Naive thymus-derived CD4-positive, alpha-beta T cell (primary cell): ENCODE measurements around the gene MTG1. TPM values are rescaled to one million over a fixed set of nuclear protein-coding genes. Genes with fewer than 3 reads are reported as not detected.

Experiments used
- ATAC-seq: fragments of 150-1000 bp; cut with Tn5 transposase; 2 replicates; pipeline ENCODE4 v1.10.0; 2021; ENCODE audit warnings: mild to moderate bottlenecking, moderate library complexity
- CTCF ChIA-PET: fragments of 350-600 bp; sonication (Branson Sonifier 250); formaldehyde crosslinking; loops from one replicate; lab custom pipeline; 2021; ENCODE audit warnings: antibody characterized with exemption; lab: Charles Lee
- POLR2A ChIA-PET: fragments of 350-600 bp; sonication (Branson Sonifier 250); formaldehyde crosslinking; loops from one replicate; lab custom pipeline; 2021; ENCODE audit warnings: antibody characterized with exemption, inconsistent platforms; lab: Charles Lee
- DNase-seq, 9 donors: peaks; one replicate each; pipeline versions ENCODE4 v3.0.0 to v3.0.0-alpha.2; 2020 to 2022; ENCODE audit warnings: mixed read lengths in 1 of 9
- H3K27ac ChIP-seq: one replicate; pipeline ENCODE4 v1.7.0; 2013; ENCODE audit warnings: mild to moderate bottlenecking, low read depth, low read length, moderate library complexity
- H3K27me3 ChIP-seq, 2 donors: one replicate each; pipeline ENCODE4 v1.7.0; 2013; ENCODE audit warnings: low read length in 2 of 2, mild to moderate bottlenecking in 2 of 2, moderate library complexity in 2 of 2; ENCODE audit not compliant: control insufficient read depth in 2 of 2, insufficient read depth in 2 of 2
- H3K36me3 ChIP-seq, 3 experiments: 1 replicate in 2 of 3; 2 replicates in 1 of 3; pipeline ENCODE4 v1.7.0; 2013; ENCODE audit warnings: low read length in 3 of 3, mild to moderate bottlenecking in 3 of 3, moderate library complexity in 1 of 3; ENCODE audit not compliant: insufficient read depth in 3 of 3, control insufficient read depth in 2 of 3
- H3K4me1 ChIP-seq, 2 donors: one replicate each; pipeline ENCODE4 v1.7.0; 2013; ENCODE audit warnings: low read length in 2 of 2, mild to moderate bottlenecking in 2 of 2, moderate library complexity in 1 of 2; ENCODE audit not compliant: control insufficient read depth in 2 of 2, insufficient read depth in 2 of 2
- H3K4me3 ChIP-seq: 2 replicates; pipeline ENCODE4 v1.7.0; 2013; ENCODE audit warnings: mild to moderate bottlenecking, low read length
- H3K9me3 ChIP-seq, 3 experiments: 1 replicate in 2 of 3; 2 replicates in 1 of 3; pipeline ENCODE4 v1.7.0; 2013; ENCODE audit warnings: low read length in 3 of 3; ENCODE audit not compliant: control insufficient read depth in 2 of 3
- H3K27ac Mint-ChIP-seq, 9 donors: one replicate each; pipeline ENCODE4 v1.8.0; 2020 to 2022; ENCODE audit warnings: mixed read lengths in 9 of 9, mild to moderate bottlenecking in 8 of 9, moderate library complexity in 5 of 9, inconsistent platforms in 2 of 9
- H3K27me3 Mint-ChIP-seq, 5 donors: one replicate each; pipeline ENCODE4 v1.8.0; 2021 to 2022; ENCODE audit warnings: mixed read lengths in 5 of 5, mild to moderate bottlenecking in 1 of 5
- H3K36me3 Mint-ChIP-seq, 5 donors: one replicate each; pipeline ENCODE4 v1.8.0; 2020 to 2022; ENCODE audit warnings: mixed read lengths in 5 of 5, mild to moderate bottlenecking in 3 of 5, inconsistent platforms in 1 of 5
- H3K4me1 Mint-ChIP-seq, 7 donors: one replicate each; pipeline ENCODE4 v1.8.0; 2020 to 2022; ENCODE audit warnings: mixed read lengths in 7 of 7, mild to moderate bottlenecking in 3 of 7, inconsistent platforms in 1 of 7
- H3K4me3 Mint-ChIP-seq, 10 donors: one replicate each; pipeline ENCODE4 v1.8.0; 2020 to 2022; ENCODE audit warnings: mild to moderate bottlenecking in 10 of 10, mixed read lengths in 10 of 10, moderate library complexity in 6 of 10, inconsistent platforms in 2 of 10
- H3K9me3 Mint-ChIP-seq, 11 donors: one replicate each; pipeline ENCODE4 v1.8.0; 2020 to 2022; ENCODE audit warnings: mixed read lengths in 11 of 11, mild to moderate bottlenecking in 4 of 11, inconsistent platforms in 1 of 11, moderate library complexity in 1 of 11
- intact Hi-C, 2 donors: fragments of 100-400 bp; cut with micrococcal nuclease; formaldehyde crosslinking; loops; one replicate each; pipeline ENCODE4 v1.15.1; 2023
- polyA plus RNA-seq, 2 donors: library from polyadenylated mRNA; unstranded; fragments of 300-500 nt; fragmentation: Illumina TruSeq; gene quantifications; one replicate each; pipeline ENCODE4 v1.2.3, GENCODE V29; 2021
- total RNA-seq, 6 experiments: library from RNA in 5 of 6; stranded (reverse) in 5 of 6; gene quantifications; 1 replicate in 5 of 6; 2 replicates in 1 of 6; pipeline ENCODE4 v1.2.3 and lab custom pipeline; 2021 to 2026

MTG1 gene
- total RNA-seq (10 to 100 TPM; 51.0 to 67.1 (median 57.2) TPM), polyA plus RNA-seq (10 to 100 TPM; 25.6 to 40.7 TPM), total RNA-seq (lab: John Stamatoyannopoulos, UW) (10.0 reads per million, percentile 35 among the genes with 10 or more reads in this experiment)

- Histone ChIP-seq H3K27ac (peak within 1 kb of the TSS; percentile 81), H3K4me1 (peaks cover 32 to 33% of the 10 kb centered on the region in 2 donors), H3K36me3 (peaks cover 0 to 32% (median 0%) of the 10 kb centered on the region in 3 experiments), H3K9me3 (no peaks in the 10 kb centered on the region), H3K4me3 (peak within 1 kb of the TSS; percentile 72), H3K27me3 (no peaks in the 10 kb centered on the region)
- no peaks in the 10 kb centered on the region for H3K9me3 Mint-ChIP-seq
- POLR2A ChIA-PET, result interaction anchor here (0.5 to 1.4 kb wide), 3 partner anchors 10 to 115 kb away, joined by 3 read pairs; no protein-coding TSS in a partner anchor
- peak within 1 kb of the TSS; percentile 71 to 96 (median 89) for H3K27ac Mint-ChIP-seq
- intact Hi-C loops, result loop anchor here (1.0 to 5.0 kb wide), 14 partner anchors 15 to 1062 kb away; partner anchors contain the start of genes ECHS1 (in 2 of the 2), FUOM (in 2 of the 2), CALY (in 1 of the 2) and INPP5A (in 1 of the 2)
- DNase-seq (peak; percentile 84 to 99 (median 91)), ATAC-seq (peak; percentile 94)
- H3K36me3 Mint-ChIP-seq, result peaks cover 0 to 14% (median 4%) of the 10 kb centered on the region in 5 donors
- CTCF ChIA-PET, result no interaction called here
- H3K4me1 Mint-ChIP-seq, result peaks cover 19 to 49% (median 39%) of the 10 kb centered on the region in 7 donors
- peaks cover 0 to 2% (median 0%) of the 10 kb centered on the region in 5 donors for H3K27me3 Mint-ChIP-seq
- peak within 1 kb of the TSS; percentile 89 to 98 (median 92) for H3K4me3 Mint-ChIP-seq
Measured at GRCh38 chr10:133394064-133394663, at the start of gene MTG1. Gene MTG1, plus strand, starts transcription at chr10:133394157. Its CDS starts 64 bp downstream, at chr10:133394221.

- peak overlapping the region in 2 of 9 donors; percentile 25 to 51 for H3K27ac Mint-ChIP-seq
- no peaks in the 10 kb centered on the region for H3K9me3 ChIP-seq
- no peaks in the 10 kb centered on the region for H3K36me3 Mint-ChIP-seq
- no peak for ATAC-seq
- POLR2A ChIA-PET, result interaction anchor here (0.8 to 1.4 kb wide), 2 partner anchors 9 to 18 kb away, joined by 3 read pairs; no protein-coding TSS in a partner anchor
- H3K4me3 Mint-ChIP-seq, result no peak overlapping the region
- no peak overlapping the region for H3K27ac ChIP-seq
- no peak for DNase-seq
- H3K4me1 Mint-ChIP-seq, result peaks cover 0 to 3% (median 0%) of the 10 kb centered on the region in 7 donors
- CTCF ChIA-PET, result interaction anchor here (1.1 kb wide), 1 partner anchor 17 kb away, joined by 3 read pairs; no protein-coding TSS in a partner anchor
- no peak overlapping the region for H3K4me3 ChIP-seq
- H3K9me3 Mint-ChIP-seq, result no peaks in the 10 kb centered on the region
- no peaks in the 10 kb centered on the region for H3K4me1 ChIP-seq
- H3K27me3 Mint-ChIP-seq, result peaks cover 14 to 39% (median 26%) of the 10 kb centered on the region in 5 donors
- no peaks in the 10 kb centered on the region for H3K36me3 ChIP-seq
- intact Hi-C loops, result no loop called here
- peaks cover 0 to 17% of the 10 kb centered on the region in 2 donors for H3K27me3 ChIP-seq
Measured at GRCh38 chr10:133344236-133344635, 49.7 kb upstream of the MTG1 start.

- no peak overlapping the region for H3K4me3 Mint-ChIP-seq
- H3K27ac ChIP-seq, result no peak overlapping the region
- no peak for DNase-seq
- H3K4me3 ChIP-seq, result no peak overlapping the region
- H3K4me1 ChIP-seq, result no peaks in the 10 kb centered on the region
- ATAC-seq, result no peak
- peak overlapping the region in 1 of 9 donors; percentile 51 for H3K27ac Mint-ChIP-seq
- no peaks in the 10 kb centered on the region for H3K9me3 ChIP-seq
- no peaks in the 10 kb centered on the region for H3K9me3 Mint-ChIP-seq
- POLR2A ChIA-PET, result interaction anchor here (1.4 kb wide), 1 partner anchor 10 kb away, joined by 3 read pairs; no protein-coding TSS in a partner anchor
- H3K27me3 Mint-ChIP-seq, result peaks cover 14 to 41% (median 25%) of the 10 kb centered on the region in 5 donors
- intact Hi-C loops, result no loop called here
- CTCF ChIA-PET, result no interaction called here
- H3K27me3 ChIP-seq, result peaks cover 0 to 17% of the 10 kb centered on the region in 2 donors
- peaks cover 0 to 3% (median 0%) of the 10 kb centered on the region in 7 donors for H3K4me1 Mint-ChIP-seq
- H3K36me3 ChIP-seq, result no peaks in the 10 kb centered on the region
- no peaks in the 10 kb centered on the region for H3K36me3 Mint-ChIP-seq
Measured at GRCh38 chr10:133346413-133346812, 47.5 kb upstream of the MTG1 start.

- H3K27me3 Mint-ChIP-seq, result peaks cover 14 to 32% (median 19%) of the 10 kb centered on the region in 5 donors
- intact Hi-C loops, result no loop called here
- H3K4me1 Mint-ChIP-seq, result peaks cover 0 to 3% (median 0%) of the 10 kb centered on the region in 7 donors
- ATAC-seq, result no peak
- H3K36me3 Mint-ChIP-seq, result no peaks in the 10 kb centered on the region
- H3K4me3 Mint-ChIP-seq, result no peak overlapping the region
- Histone ChIP-seq H3K36me3 (no peaks in the 10 kb centered on the region), H3K4me1 (no peaks in the 10 kb centered on the region), H3K9me3 (no peaks in the 10 kb centered on the region), H3K27ac (no peak overlapping the region), H3K27me3 (peaks cover 0 to 16% of the 10 kb centered on the region in 2 donors), H3K4me3 (no peak overlapping the region)
- ChIA-PET POLR2A (interaction anchor here (1.4 kb wide), 1 partner anchor 9 kb away, joined by 3 read pairs; no protein-coding TSS in a partner anchor), CTCF (interaction anchor here (0.6 kb wide), 1 partner anchor 57 kb away, joined by 3 read pairs; no protein-coding TSS in a partner anchor)
- DNase-seq, result no peak
- no peaks in the 10 kb centered on the region for H3K9me3 Mint-ChIP-seq
- no peak overlapping the region for H3K27ac Mint-ChIP-seq
Measured at GRCh38 chr10:133347710-133348517, 46.0 kb upstream of the MTG1 start.

GRCh38 chr10:133349160-133349568 is 44.8 kb upstream of the MTG1 start:
- Histone ChIP-seq H3K4me1 (no peaks in the 10 kb centered on the region), H3K4me3 (no peak overlapping the region), H3K9me3 (no peaks in the 10 kb centered on the region), H3K27ac (no peak overlapping the region), H3K36me3 (no peaks in the 10 kb centered on the region), H3K27me3 (peaks cover 0 to 10% of the 10 kb centered on the region in 2 donors)
- peak overlapping the region in 1 of 9 donors; percentile 0 for H3K27ac Mint-ChIP-seq
- no peak overlapping the region for H3K4me3 Mint-ChIP-seq
- peaks cover 11 to 23% (median 13%) of the 10 kb centered on the region in 5 donors for H3K27me3 Mint-ChIP-seq
- POLR2A ChIA-PET, result interaction anchor here (0.6 kb wide), 1 partner anchor 1377 kb away, joined by 3 read pairs; no protein-coding TSS in a partner anchor
- CTCF ChIA-PET, result no interaction called here
- intact Hi-C loops, result no loop called here
- DNase-seq, result no peak
- H3K9me3 Mint-ChIP-seq, result no peaks in the 10 kb centered on the region
- no peak for ATAC-seq
- H3K36me3 Mint-ChIP-seq, result no peaks in the 10 kb centered on the region
- peaks cover 0 to 1% (median 0%) of the 10 kb centered on the region in 7 donors for H3K4me1 Mint-ChIP-seq

GRCh38 chr10:133349577-133350011 is 44.4 kb upstream of the MTG1 start:
- Histone ChIP-seq H3K4me3 (no peak overlapping the region), H3K4me1 (no peaks in the 10 kb centered on the region), H3K27ac (no peak overlapping the region), H3K9me3 (no peaks in the 10 kb centered on the region), H3K36me3 (no peaks in the 10 kb centered on the region), H3K27me3 (peaks cover 0 to 10% of the 10 kb centered on the region in 2 donors)
- Mint-ChIP-seq H3K27ac (peak overlapping the region in 1 of 9 donors; percentile 0), H3K36me3 (no peaks in the 10 kb centered on the region), H3K27me3 (peaks cover 9 to 19% (median 11%) of the 10 kb centered on the region in 5 donors), H3K4me1 (peaks cover 0 to 1% (median 0%) of the 10 kb centered on the region in 7 donors), H3K9me3 (no peaks in the 10 kb centered on the region), H3K4me3 (no peak overlapping the region)
- CTCF ChIA-PET, result no interaction called here
- POLR2A ChIA-PET, result interaction anchor here (0.6 kb wide), 1 partner anchor 1378 kb away, joined by 3 read pairs; no protein-coding TSS in a partner anchor
- ATAC-seq, result no peak
- intact Hi-C loops, result no loop called here
- no peak for DNase-seq
